OCI-LY7 (cell line): ENCODE results near the gene FAF2. TPM values are rescaled to one million over a fixed set of nuclear protein-coding genes. Genes with fewer than 3 reads are reported as not detected.

ENCODE experiments used
- BruUV-seq: library from RNA; stranded (reverse); fragments of 400-500 nt; replicated peaks from 2 replicates; lab custom pipeline; 2021; lab: Mats Ljungman, UMichigan
- CTCF ChIA-PET: fragments of 300-600 bp; sonication (Branson Sonifier 250); formaldehyde crosslinking; loops from one replicate; lab custom pipeline; 2022; ENCODE audit warnings: antibody characterized with exemption; ENCODE audit not compliant: unreplicated experiment; lab: Charles Lee
- POLR2A ChIA-PET: fragments of 300-600 bp; sonication (Branson Sonifier 250); formaldehyde crosslinking; loops from one replicate; lab custom pipeline; 2022; ENCODE audit warnings: antibody characterized with exemption; lab: Charles Lee
- DNase-seq: peaks from one replicate; pipeline ENCODE4 v3.0.0-alpha.2; 2015; ENCODE audit warnings: low spot score
- H2AFZ ChIP-seq: fragments of 200-600 bp; sonication (generic), shearing (Covaris generic); 2 replicates; pipeline ENCODE4 v1.6.1; 2014; ENCODE audit warnings: mild to moderate bottlenecking, antibody characterized with exemption, low read length, moderate library complexity
- H3K27ac ChIP-seq: fragments of 200-600 bp; sonication (generic); 2 replicates; pipeline ENCODE4 v1.5.1; 2014; ENCODE audit warnings: mixed run types, low read depth, mild to moderate bottlenecking, moderate library complexity, low read length, inconsistent platforms; ENCODE audit not compliant: poor library complexity, severe bottlenecking
- H3K36me3 ChIP-seq: fragments of 200-600 bp; sonication (generic); 2 replicates; pipeline ENCODE4 v1.6.1; 2014; ENCODE audit warnings: mild to moderate bottlenecking, antibody characterized with exemption, low read length, moderate library complexity, mixed read lengths; ENCODE audit not compliant: insufficient read depth
- H3K4me1 ChIP-seq: fragments of 200-600 bp; sonication (generic); 2 replicates; pipeline ENCODE4 v1.5.1; 2014; ENCODE audit warnings: mild to moderate bottlenecking, low read length; ENCODE audit not compliant: insufficient read depth, poor library complexity, severe bottlenecking
- H3K4me2 ChIP-seq: fragments of 200-600 bp; sonication (generic); 2 replicates; pipeline ENCODE4 v1.6.1; 2014; ENCODE audit warnings: mild to moderate bottlenecking, low read length
- H3K4me3 ChIP-seq: fragments of 200-600 bp; sonication (generic); 2 replicates; pipeline ENCODE4 v1.5.1; 2014; ENCODE audit warnings: mild to moderate bottlenecking, low read depth, low read length; ENCODE audit not compliant: poor library complexity, severe bottlenecking
- H3K79me2 ChIP-seq: fragments of 200-600 bp; sonication (generic); 2 replicates; pipeline ENCODE4 v1.6.1; 2016; ENCODE audit warnings: low read depth, mild to moderate bottlenecking, low read length, moderate library complexity, mixed read lengths; ENCODE audit not compliant: insufficient read depth
- H3K9me2 ChIP-seq: fragments of 200-600 bp; sonication (generic); 2 replicates; pipeline ENCODE4 v1.6.1; 2016; ENCODE audit warnings: mild to moderate bottlenecking, low read length, mixed read lengths; ENCODE audit not compliant: insufficient read depth
- H3K9me3 ChIP-seq: fragments of 200-600 bp; sonication (generic); 2 replicates; pipeline ENCODE4 v1.6.1; 2014; ENCODE audit warnings: mild to moderate bottlenecking, mixed run types, low read length, mixed read lengths
- H4K20me1 ChIP-seq: fragments of 200-600 bp; sonication (generic); 2 replicates; pipeline ENCODE4 v1.6.1; 2014; ENCODE audit warnings: mild to moderate bottlenecking, antibody characterized with exemption, low read length, moderate library complexity, mixed read lengths; ENCODE audit not compliant: insufficient read depth
- EZH2phosphoT487 ChIP-seq: fragments of 200-600 bp; sonication (generic); IDR thresholded peaks from 2 replicates; pipeline ENCODE4 v1.6.1; 2018; ENCODE audit warnings: low read depth, borderline replicate concordance, mild to moderate bottlenecking, mixed run types, antibody characterized with exemption, low read length, moderate library complexity, mixed read lengths
- intact Hi-C: fragments of 100-400 bp; cut with micrococcal nuclease; formaldehyde crosslinking; loops from one replicate; pipeline ENCODE4 v1.10.0; 2022; ENCODE audit not compliant: unreplicated experiment
- total RNA-seq, 2 experiments: library from RNA; depleted of rRNA in 1 of 2; stranded (reverse); fragments of >200 nt in 1 of 2; shearing (Covaris generic) in 1 of 2; gene quantifications; 2 replicates each; pipeline ENCODE4 v1.2.3, GENCODE V29; 2014 to 2022
- TF ChIP-seq, protein P1 (sequence below): fragments of 200-600 bp; sonication (generic); conservative IDR thresholded peaks from 2 replicates; pipeline ENCODE4 v1.5.1; 2014; ENCODE audit warnings: mild to moderate bottlenecking, antibody characterized with exemption, low read length, moderate library complexity, mixed read lengths

Gene FAF2
- total RNA-seq, 2 experiments from 2014 or later = 36.9 to 49.7 TPM

DNA sequence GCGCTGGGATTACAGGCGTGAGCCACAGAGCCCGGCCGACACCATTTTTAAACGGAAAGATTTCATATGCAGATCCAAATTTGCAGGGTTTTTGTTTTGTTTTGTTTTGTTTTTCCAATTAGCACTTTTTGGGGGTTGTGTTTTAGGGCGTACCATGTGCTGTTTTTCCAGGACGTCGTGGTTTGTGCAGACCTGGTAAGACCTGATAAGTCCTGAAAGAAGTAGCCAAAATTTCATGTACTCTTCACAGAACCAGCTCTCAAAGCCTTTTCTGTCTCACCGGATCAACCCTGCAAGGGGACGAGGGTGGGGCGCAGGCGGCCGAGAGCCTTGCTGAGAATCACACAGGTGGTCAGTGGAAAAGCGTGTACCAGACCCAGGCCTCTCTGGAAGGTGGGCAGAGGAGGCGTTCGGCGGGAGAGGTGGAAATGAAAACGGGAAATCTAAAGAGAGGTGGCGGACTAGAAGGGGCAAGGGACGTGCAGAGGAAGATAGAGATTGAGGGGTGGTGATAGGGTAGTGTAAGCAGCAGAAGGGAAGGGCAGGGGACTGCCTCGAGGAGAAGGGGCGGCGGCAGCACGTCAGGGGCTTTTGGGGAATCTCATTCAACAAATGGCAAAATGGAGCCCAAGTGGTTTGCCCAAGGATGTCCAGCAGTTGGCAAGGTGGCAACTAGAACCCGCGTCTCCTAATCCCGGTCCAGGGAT lies 1.1 kb upstream of the FAF2 start:
- Histone ChIP-seq H3K9me2 (no peaks in the 10 kb centered on the region), H3K27ac (peak overlapping the region; percentile 57), H3K36me3 (peaks cover 10% of the 10 kb centered on the region; the same call in 1 of the 2 replicates), H3K4me3 (peak overlapping the region; percentile 93), H4K20me1 (no peaks in the 10 kb centered on the region), H3K4me2 (peak overlapping the region; percentile 90), H3K79me2 (peaks cover 35% of the 10 kb centered on the region), H3K4me1 (peaks cover 20% of the 10 kb centered on the region), H2AFZ (peak overlapping the region; percentile 78; the same call in 1 of the 2 replicates), H3K9me3 (no peaks in the 10 kb centered on the region)
- TF ChIP-seq EZH2phosphoT487 = no peak
- TF ChIP-seq, protein P1, sequence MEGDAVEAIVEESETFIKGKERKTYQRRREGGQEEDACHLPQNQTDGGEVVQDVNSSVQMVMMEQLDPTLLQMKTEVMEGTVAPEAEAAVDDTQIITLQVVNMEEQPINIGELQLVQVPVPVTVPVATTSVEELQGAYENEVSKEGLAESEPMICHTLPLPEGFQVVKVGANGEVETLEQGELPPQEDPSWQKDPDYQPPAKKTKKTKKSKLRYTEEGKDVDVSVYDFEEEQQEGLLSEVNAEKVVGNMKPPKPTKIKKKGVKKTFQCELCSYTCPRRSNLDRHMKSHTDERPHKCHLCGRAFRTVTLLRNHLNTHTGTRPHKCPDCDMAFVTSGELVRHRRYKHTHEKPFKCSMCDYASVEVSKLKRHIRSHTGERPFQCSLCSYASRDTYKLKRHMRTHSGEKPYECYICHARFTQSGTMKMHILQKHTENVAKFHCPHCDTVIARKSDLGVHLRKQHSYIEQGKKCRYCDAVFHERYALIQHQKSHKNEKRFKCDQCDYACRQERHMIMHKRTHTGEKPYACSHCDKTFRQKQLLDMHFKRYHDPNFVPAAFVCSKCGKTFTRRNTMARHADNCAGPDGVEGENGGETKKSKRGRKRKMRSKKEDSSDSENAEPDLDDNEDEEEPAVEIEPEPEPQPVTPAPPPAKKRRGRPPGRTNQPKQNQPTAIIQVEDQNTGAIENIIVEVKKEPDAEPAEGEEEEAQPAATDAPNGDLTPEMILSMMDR = no peak
- DNase-seq = no peak
- CTCF ChIA-PET = interaction anchor here (0.6 to 1.1 kb wide), 5 partner anchors 81 to 95 kb away, joined by 3 to 6 read pairs (median 5); no protein-coding TSS in a partner anchor
- POLR2A ChIA-PET = interaction anchor here (0.6 to 1.7 kb wide), 7 partner anchors 11 to 96 kb away, joined by 3 to 5 read pairs (median 3); no protein-coding TSS in a partner anchor
- intact Hi-C loops = loop anchor here (10.0 kb wide), 1 partner anchor 548 kb away; no protein-coding TSS in a partner anchor
- no TSS peak for BruUV-seq

GRCh38 chr5:176447591-176447977 lies 601 bp upstream of the FAF2 start:
- Histone ChIP-seq H3K4me2 (peak overlapping the region; percentile 90), H3K36me3 (peaks cover 16% of the 10 kb centered on the region; the same call in 1 of the 2 replicates), H3K4me1 (peaks cover 20% of the 10 kb centered on the region), H3K9me3 (no peaks in the 10 kb centered on the region), H3K79me2 (peaks cover 40% of the 10 kb centered on the region), H3K4me3 (peak overlapping the region; percentile 93), H4K20me1 (no peaks in the 10 kb centered on the region), H2AFZ (peak overlapping the region; percentile 78), H3K27ac (peak overlapping the region; percentile 57), H3K9me2 (no peaks in the 10 kb centered on the region)
- POLR2A ChIA-PET = interaction anchor here (0.6 to 1.7 kb wide), 7 partner anchors 10 to 95 kb away, joined by 3 to 5 read pairs (median 3); no protein-coding TSS in a partner anchor
- CTCF ChIA-PET = interaction anchor here (0.6 to 1.1 kb wide), 5 partner anchors 81 to 95 kb away, joined by 3 to 6 read pairs (median 5); no protein-coding TSS in a partner anchor
- TSS peak; percentile 94 for BruUV-seq
- no peak for DNase-seq
- intact Hi-C loops = loop anchor here (10.0 kb wide), 1 partner anchor 547 kb away; no protein-coding TSS in a partner anchor
- TF ChIP-seq, protein P1 = no peak
- no peak for TF ChIP-seq EZH2phosphoT487
